ENCODE data around the gene PIK3R6.

DNA sequence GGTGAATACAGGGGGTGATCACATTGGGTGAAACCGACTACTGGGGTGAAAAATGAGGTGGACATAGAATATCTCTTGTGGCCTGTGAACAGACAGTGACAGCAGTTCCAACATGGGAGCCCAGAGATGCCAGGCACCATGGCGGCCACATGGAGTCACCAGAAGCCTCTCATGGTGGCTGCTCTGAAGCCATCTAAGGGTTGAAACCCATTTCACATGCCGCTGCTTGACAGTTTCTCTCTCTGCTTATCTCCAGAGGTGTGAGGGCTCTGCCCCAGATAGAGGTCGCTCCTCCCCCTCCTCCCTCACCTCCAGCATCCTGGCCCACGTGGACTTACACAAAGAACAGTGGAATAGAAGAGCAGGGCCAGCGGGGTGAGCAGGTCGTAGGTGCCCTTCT is 37.9 kb upstream of the PIK3R6 start:
- TF ChIP-seq EP300 (IDR thresholded peaks at IDR 0.05; ENCODE audit: borderline replicate concordance) (no peak), ZBTB7A (IDR thresholded peaks at IDR 0.05; ENCODE audit: low read depth) (no peak)

Measured in Ishikawa (cell line).